Activated CD4-positive, alpha-beta T cell treated with anti-CD3 and anti-CD28 coated beads, Interleukin-2, amount 50 U/mL, for 16 hours (primary cell): ENCODE measurements around the gene TMEM82.

Source experiments
- DNase-seq: peaks from one replicate; pipeline ENCODE4 v3.0.0-alpha.2; 2020

The TMEM82 gene

GRCh38 chr1:15736892-15737261, 5.4 kb upstream of the TMEM82 start:
- no peak for DNase-seq

GRCh38 chr1:15737324-15738319, 4.7 kb upstream of the TMEM82 start:
- DNase-seq, result no peak

GRCh38 chr1:15738416-15739113, 3.7 kb upstream of the TMEM82 start:
- DNase-seq, result no peak

- DNase-seq, result no peak
Observed at GRCh38 chr1:15739259-15739658, 3.0 kb upstream of the TMEM82 start.

GRCh38 chr1:15739745-15740144, 2.6 kb upstream of the TMEM82 start:
- DNase-seq, result no peak

GRCh38 chr1:15740924-15741850, 1.1 kb upstream of the TMEM82 start:
- peak; percentile 72 for DNase-seq

DNA sequence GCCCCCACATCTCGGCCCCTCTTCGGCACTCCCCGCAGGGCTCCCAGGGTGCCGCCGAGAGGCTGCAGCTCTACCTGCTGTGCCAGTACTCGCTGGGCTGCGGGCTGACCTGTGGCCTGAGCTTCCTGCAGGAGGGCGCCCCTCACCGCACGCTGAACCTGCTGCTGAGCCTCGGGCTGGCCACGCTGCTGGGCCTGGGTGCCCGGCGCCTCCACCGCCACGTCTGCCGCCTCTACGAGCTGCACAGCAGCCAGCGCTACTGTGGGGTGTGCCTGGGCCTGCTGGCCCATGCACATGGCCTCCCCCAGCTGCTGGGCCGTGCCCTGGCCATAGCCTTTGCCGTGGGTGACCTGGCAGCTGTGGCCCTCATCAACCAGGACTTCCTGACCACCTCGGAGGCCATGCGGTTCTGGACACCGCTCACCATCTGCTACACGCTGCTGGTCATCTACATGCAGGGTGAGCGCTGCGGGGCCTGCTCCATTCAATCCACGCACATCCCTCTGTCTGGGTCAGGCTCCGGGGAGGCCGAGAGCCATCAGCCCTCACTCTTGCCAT, 1.9 kb downstream of the TMEM82 start:
- DNase-seq, result no peak

DNA sequence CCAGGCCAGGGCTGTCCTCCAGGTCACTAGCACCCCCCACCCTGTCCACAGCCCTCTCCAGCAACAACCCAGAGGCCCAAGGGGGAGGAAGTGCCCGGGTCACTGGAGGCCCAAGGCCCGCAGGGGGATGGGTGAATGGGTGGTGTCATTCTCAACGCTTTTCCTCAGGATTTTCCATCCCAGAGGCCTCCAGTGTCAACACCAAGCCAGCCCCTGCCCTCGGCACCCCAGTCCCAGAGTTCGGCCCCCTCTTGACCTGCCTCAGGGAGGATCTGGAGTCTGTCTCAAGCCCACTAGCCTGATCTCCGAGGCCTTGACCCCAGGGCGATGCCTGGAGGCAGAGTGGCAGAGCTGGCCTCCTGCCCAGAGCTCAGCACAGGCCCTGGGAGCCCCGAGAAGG, 5.1 kb downstream of the TMEM82 start:
- DNase-seq, result no peak

DNA sequence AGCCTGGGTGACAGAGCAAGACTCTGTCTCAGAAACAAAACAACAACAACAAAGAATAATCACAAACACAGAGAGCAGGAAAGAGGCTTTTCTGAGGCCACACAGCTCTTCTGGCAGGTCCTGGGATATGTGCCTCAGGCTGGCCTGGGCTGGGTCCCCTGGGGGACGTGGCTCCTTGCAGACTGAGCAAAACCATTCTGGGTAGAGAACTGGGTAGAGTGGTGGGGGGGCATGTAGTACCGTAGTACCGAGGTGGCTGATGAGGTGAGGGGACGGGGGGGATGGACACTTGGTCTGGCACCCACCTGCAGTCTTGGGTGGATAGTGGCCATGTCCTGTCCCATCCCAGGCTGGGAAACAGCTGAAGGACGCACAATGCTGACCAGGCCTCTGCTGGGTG, 6.0 kb downstream of the TMEM82 start:
- no peak for DNase-seq

DNA sequence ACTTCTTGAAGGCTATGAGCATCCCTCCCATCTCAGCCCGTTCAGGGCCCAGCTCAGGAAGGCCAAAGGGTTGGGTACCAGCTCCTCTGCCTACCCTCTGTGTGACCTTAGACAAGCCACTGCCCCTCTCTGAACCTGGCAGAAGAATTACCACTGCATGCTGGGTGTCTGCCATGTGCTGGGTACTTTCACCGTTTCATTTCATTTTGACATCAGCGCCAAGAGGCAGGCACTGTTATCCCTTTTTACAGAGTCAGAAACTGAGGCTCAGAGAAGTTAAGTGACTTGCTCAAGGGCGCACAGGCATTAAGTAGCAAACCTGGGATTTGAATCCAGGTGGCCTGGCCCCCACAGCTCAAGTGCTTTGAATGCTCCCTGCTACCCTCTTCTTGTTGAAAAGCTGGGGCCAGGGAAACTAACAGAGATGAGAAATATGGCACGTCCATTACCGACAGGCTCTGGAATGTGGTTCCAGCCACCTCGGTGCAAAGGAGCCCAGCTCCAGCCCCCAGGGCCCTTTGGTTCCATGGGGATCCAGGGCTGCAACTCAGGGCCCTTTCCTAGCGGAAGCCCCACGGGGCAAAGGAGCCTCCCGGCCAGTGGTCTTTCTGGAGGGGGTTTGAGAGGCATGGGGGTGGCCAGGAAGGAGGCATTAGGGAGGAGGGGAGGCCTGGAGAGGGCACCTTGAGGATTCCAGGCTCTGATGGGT, 6.5 kb downstream of the TMEM82 start:
- DNase-seq, result no peak

- DNase-seq, result no peak
Observed at GRCh38 chr1:15749399-15750291, 7.3 kb downstream of the TMEM82 start.

GRCh38 chr1:15750924-15751323, 8.6 kb downstream of the TMEM82 start:
- DNase-seq, result no peak

DNA sequence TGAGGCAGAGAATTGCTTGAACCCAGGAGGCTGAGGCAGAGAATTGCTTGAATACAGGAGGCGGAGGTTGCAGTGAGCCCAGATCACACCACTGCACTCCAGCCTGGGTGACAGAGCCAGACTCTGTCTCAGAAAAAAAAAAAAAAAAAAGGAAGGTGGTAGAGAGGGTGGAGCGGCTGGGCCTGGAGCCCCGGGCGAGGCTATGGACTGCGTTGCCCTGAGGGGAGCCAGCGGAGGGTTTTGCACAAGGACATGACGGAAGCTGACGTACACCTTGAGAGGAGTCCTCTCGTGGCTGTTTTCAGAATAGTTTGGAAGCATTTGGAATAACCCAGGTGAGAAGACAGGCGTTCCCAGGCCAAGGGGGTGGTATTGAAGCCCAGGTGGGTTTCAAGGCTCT, 9.4 kb downstream of the TMEM82 start:
- no peak for DNase-seq

DNA sequence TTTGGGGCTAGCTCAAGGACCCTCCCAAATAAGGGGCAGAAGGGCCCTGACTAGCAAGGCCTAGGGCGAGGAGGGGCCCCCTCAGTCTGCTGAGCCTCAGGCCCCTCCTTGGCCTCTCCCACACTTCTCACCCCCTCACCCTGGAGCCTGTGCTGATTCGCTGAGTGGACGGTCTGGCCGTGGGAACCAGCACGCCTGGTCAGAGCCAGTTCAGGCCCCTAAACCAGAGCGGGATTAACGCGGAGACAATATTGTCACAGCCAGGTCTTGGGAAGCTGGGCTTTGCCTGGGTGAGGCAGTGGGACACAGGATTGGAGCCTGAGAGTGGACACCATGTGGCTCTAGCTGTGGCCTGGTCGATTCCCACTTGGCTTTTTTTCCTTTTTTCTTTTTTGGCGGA, 11.5 kb downstream of the TMEM82 start:
- no peak for DNase-seq

DNA sequence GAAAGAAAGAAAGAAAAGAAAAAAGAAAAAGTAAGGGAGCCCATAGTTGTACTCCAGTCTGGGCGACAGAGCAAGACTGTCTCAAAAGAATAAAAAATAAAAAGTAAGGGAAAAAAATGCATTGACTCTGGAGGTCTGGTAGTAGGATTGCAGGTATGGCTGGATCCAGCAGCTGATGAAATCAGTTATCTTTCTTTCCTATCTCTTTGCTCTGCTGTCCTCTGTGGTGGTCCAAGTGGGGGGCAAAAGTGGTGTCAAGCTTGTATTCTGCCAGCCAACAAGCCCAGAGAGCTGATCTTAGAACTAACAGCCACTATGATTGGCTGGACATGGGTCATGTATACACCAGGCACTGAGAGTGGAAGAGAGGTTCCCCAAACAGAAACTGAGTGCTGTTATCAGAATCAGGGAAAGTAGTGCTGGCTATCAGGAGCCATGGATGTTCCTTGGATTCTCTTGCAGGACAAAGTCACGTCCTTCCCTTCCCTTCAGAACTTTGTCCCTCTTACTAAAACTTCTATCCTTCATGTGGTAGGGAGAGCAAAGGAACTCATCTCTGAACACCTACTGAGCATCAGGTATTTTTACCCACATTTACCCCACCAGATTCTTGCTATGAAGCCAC, 12.8 kb downstream of the TMEM82 start:
- DNase-seq, result no peak

GRCh38 chr1:15755646-15756040, 13.3 kb downstream of the TMEM82 start:
- no peak for DNase-seq

DNA sequence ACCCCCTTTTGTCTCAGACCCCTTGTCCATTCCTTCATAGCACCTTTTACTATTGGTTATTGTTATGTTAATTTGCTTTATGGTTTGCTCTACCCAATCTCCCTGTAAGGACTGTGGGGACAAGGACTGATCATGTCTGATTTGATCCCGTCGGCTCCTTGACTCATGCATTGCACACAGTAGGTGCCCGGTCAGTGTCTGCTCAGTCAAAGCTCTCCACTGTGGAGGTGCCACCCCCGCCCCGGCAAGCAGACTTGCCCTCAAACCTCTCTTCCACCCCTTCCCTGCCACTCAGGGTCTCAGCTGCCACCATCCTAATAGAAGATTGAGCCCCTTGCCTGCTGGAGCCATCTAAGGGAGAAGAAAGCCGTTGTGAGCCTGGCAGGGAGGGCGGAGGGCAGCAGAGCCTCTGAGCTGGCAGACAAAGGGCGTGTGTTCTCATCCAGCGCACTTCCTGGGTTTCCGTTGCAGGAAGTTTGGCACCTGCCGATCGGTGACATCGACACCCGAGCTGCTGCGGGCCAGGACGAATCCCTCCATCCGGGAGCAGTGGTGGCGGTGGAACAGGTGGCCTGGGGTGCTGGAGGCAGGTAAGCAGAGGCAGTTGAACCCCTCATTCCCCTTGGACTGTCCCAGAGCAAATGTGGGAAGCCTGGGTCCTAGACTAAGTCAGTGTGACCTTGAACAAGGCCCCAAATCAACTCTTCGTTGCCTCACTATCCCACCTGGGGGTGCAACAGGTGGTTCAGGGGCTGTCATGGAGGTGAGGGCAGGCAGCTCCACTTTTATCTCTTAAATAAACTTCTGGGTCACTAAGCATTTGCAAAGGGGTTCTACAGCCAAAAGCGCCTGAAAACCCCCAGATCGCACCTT, 14.1 kb downstream of the TMEM82 start:
- DNase-seq, result no peak

DNA sequence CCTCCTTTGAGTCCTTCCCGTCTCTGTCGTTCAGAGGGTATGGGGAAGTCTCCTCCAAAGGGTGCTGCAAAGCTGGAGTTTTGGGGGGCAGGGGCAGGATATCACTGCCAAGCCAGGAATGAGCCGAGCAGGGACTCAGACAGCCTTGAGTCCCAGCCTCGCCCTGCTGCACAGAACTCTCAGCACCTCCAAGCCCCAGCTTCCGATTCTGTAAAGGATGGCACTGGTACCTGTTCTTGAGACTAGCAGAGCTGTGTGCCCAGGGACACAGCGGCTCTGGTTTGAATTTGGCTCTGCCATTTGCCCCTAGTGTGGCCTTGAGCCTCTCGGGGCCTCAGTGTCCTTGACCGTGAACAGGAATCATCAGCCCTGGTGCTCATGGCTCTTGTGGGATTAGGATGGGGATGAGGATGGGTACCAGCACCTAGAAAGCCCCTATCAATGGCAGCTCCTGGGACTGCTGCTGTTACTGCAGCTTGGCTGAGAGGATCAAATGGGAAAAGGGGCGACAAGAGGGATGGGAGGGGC, 14.8 kb downstream of the TMEM82 start:
- no peak for DNase-seq
